ENCODE results near the gene PARD3.
"Not testable (repeated sequence)": the region's sequence is repeated elsewhere in the genome, so short reads cannot be mapped to it uniquely, and the experiment has no call there.

The PARD3 gene

DNA sequence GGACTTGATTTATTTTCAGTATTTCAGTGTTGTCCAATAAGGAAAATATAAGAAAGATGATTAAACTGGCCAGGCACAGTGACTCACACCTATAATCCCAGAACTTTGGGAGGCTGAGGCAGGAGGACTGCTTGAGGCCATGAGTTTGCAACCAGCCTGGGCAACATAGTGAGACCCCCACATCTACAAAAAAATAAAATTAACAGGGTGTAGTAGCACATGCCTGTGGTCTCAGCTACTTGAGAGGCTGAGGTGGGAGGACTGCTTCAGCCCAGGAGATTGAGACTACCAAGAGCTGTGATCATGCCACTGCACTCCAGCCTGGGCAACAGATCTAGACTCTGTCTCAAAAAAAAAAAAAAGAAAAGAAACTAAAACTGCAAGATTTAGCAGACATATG, 138.0 kb downstream of the PARD3 start:
- no peak for DNase-seq

DNA sequence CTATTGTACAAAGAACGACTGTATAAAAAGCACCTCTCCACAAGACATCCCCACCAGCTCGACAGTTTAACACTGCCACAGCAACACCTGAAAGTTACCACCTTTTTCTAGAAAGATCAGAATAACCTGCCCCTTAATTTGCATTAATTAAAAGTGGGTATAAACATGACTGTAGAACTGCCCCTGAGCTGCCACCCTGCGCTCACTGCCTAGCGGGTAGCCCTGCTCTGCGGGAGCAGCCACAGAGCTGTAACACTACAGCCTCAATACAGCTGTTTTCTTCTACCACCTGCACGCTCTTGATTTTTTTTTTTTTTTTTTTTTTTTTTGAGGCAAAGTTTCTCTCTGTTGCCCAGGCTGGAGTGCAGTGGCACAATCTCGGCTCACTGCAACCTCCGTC, 140.9 kb downstream of the PARD3 start:
- no peak for DNase-seq

DNA sequence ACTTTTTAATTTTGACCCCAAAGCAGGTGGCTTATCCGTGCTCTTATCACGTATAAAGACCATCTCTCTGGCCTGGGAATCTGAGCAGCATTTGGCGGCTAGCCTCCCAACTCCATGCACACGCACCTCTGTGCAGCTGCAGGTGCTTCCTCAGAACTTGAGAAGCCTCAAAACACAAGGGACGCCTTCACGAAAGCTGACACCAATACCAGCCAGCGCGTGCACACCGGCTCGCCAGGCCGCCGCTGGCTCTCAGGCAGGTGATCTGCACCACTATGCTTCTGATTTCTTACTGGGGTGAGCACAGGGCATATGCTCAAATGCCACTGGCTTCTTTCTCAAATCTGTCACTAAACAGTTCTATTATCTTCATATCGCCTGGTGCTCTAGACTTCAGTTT, 145.0 kb downstream of the PARD3 start:
- no peak for DNase-seq

- DNase-seq: no peak
Observed at GRCh38 chr10:34669079-34669478, 146.0 kb downstream of the PARD3 start.

GRCh38 chr10:34667177-34667576, 147.9 kb downstream of the PARD3 start:
- no peak for DNase-seq

GRCh38 chr10:34666008-34666704, 148.9 kb downstream of the PARD3 start:
- peak in 1 of 2 experiments; percentile 44 for DNase-seq

DNA sequence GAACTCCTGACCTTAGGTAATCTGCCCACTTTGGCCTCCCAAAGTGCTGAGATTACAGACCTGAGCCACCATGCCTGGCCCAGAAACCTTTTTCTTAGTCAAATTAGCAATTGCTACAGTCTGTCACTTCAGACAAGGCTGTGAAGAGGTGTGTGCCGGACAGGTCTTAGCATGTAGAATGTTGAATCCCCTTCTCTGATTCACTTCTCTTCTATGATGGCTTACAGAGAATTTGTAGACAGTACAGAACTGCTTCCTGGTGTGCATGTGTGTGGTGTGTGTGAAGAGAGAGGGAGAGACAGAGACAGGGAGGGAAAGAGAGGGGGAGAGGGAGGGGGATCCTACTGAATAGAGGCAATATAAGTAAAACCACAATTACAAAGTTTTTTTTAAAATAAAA, 150.4 kb downstream of the PARD3 start:
- DNase-seq: no peak

DNA sequence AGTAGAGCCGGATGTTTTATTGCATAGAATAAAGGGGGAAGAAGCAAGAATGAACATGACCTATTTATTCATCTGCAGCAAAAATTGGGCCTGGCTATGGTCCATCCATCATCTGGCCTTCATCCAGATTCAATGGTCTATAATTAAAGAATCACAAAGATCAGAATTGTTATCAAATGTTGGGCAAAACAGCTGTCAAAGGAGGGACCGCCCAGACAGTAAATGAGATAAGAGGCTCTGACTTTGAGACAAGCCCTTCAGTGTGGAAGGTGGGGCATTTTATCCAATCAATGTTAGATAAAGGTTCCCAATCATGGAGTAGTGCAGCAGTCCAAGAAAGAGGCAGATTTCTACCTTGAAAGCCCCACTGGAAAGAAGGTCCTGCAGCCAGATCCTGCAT, 153.5 kb downstream of the PARD3 start:
- no peak for DNase-seq

- no peak for DNase-seq
Observed at GRCh38 chr10:34658934-34659333, 156.2 kb downstream of the PARD3 start.

GRCh38 chr10:34656661-34657060, 158.4 kb downstream of the PARD3 start:
- no peak for DNase-seq

DNA sequence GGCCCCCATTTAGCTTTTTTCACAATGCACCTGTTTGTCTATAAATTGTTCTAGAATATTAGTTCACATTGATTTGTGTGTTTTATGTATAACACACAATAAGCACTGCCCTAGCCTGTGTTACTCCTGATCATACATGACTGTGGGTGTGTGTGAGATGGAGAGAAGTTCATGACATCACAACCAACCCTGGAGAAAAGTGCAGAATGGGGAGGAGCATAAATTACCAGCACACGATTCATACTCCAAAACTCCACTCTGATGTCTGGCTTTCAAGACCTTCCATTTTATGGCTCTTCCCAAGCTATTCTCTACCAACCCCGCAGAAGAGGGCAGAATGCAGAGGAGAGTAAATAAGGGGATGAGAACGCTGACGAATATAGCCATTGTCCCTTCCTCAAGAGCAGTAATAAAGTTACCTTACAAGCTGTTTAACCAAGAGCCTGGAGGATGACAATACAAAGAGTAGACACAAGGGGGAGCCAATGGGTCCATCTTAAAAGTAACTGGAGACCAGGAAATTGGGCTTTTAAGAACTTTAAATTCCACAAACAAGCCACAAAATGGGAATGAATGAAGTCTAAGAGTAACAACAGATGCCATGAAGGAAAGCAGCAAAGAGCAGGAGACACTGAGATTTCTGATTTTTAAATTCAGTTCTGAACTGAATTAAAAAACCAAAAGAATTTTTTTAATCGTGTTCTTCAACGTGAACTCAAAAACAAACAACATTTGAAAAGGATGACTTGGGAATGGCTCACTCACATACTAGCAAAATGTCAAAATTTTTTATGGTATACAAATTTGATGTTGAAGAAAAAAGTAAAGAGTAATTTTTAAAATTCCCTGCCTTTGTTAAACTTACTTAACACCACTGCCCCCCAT, 159.6 kb downstream of the PARD3 start:
- peak; percentile 45 to 68 for DNase-seq

- no peak for DNase-seq
Observed at GRCh38 chr10:34654211-34654610, 160.9 kb downstream of the PARD3 start.

DNA sequence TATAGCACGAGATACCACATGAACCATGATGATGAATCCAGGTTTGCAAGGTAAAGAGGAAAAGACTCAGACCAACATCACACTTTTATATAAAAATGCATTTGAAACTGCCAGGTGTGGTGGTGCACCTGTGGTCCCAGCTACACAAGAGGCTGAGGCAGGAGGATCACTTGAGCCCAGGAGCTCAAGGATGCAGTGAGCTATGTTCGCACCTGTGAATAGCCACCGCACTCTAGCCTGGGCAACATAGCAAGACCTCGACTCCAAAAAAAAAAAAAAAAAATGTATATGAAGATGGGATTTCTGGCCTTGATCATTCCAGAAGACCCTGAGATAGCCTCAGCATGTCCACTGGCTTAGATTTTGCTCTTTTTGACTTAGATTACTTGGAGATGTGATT, 161.6 kb downstream of the PARD3 start:
- no peak for DNase-seq

DNA sequence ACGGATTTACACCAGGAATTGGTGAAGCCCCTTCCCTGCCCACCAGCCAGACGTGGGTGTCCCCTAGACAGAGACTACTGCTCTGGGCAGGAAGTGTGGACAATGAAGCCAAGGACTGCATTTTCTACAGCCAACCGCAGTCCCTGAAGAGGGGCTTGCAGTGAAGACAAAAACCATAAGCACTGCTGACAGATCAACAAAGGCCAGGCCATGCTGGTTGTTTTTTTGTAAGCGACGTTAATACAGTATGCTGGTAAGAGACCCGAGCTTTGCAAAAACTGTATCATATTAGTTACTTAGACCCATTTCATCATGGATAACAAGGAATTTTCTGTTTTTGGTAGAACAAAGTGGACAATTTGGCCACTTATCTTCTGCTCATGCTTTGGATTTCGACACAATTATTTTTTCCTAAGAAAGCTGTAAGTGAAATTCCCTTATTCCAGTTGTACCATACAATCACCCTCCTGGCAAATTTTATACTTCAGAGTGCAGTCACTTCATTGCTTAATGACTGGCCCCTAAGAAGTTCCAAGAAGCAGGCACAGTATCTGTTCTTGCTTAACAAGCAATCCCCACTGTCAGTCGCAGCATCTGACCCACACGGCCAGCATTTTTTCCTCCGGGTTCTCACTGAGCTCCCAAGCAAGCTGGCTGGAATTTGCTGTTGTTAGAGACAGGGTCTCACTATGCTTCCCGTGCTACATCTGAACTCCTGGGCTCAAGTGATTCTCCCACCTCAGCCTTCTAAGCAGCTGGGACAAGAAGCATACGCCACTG, 163.5 kb downstream of the PARD3 start:
- DNase-seq: no peak

GRCh38 chr10:34650156-34650555, 164.9 kb downstream of the PARD3 start:
- DNase-seq: no peak

GRCh38 chr10:34649385-34649784, 165.7 kb downstream of the PARD3 start:
- DNase-seq: no peak

GRCh38 chr10:34648919-34649318, 166.2 kb downstream of the PARD3 start:
- no peak for DNase-seq

DNA sequence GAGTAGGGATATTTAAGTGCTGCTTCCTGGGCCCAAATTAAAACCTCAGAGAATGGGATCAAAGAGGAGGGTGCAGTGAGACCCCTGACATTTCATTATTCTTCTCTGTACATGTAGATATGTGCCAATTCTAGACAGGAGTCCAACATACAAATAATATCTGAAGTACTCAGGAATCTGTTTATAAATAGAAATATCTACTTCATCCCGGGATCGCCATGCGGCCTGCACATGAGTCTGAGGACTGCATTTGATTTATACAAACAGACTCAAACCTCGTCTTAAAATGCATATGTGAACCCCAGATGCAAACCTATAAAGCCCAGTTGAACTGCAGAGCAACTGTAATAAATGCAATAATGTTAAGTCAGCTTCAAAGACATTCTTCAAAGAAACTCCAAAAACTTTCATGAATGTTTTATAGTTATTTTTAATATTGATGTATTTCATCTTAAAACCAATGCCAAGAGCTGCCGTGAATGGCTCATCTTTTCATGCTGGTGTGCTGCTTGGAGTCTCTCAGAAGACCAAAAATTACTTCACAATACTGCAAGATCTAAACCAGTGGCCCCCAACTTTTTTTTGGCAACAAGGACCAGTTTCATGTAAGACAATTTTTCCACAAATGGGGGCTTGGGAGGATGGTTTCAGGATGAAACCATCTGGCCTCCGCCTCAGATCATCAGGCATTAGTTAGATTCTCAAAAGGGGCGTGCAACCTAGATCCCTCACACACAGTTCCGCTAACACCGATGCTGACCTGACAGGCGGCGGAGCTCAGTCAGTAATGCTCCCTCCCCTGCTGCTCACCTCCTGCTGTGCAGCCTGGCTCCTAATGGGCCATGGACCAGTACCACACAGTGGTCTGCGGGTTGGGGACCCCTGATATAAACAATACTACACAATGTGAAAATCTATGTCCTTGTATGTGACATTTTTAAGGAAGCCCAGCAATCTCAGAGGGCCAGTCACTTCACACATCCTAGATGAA, 166.9 kb downstream of the PARD3 start:
- DNase-seq: no peak

GRCh38 chr10:34647160-34647559, 167.9 kb downstream of the PARD3 start:
- no peak for DNase-seq

DNA sequence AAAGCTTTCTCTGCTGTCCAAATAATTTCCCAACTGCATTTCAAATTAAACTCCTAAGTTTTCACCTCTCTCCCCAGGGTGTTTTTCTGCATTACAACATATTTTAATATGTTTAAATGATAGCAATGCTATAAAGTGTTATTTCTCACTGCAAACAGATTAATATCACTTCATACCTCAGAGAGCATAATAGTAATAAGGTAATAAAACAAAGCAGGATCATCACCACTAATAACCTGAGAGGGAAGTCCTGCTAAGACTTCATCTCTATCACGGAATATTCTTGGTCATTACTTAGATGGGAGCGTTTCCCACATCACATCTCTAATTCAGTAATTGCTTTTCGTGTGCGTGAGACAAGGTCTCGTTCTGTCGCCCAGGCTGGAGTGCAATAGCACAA, 168.8 kb downstream of the PARD3 start:
- DNase-seq: no peak

GRCh38 chr10:34644815-34645214, 170.3 kb downstream of the PARD3 start:
- DNase-seq: not testable (repeated sequence)

DNA sequence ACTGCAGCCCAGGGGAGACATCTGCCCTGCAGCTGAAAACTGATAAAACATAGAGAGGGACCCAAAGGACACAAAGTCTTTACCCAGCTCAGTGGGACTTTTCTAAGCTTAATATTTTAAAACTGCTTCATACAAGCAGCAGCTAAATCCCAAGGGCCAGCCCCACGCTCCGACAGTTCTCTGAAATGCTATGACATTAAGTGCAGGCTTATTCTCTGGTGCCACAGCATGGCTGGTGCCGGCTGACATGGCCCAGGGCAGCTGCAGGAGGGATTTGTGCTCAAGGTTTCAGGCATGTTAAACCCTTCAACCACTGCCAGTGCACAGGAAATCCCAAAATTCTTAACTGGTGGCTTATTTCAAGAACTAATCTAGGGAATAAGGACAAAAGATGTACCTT, 170.9 kb downstream of the PARD3 start:
- no peak for DNase-seq
